Activated CD8-positive, alpha-beta T cell treated with anti-CD3 and anti-CD28 coated beads for 36 hours (primary cell): ENCODE measurements around the gene ZNFX1. TPM values are rescaled to one million over a fixed set of nuclear protein-coding genes. Genes with fewer than 3 reads are reported as not detected.

Source experiments
- ATAC-seq: fragments of 200-7000 bp; cut with Tn5 transposase; one replicate; pipeline ENCODE4 v1.10.0; 2021; ENCODE audit warnings: mild to moderate bottlenecking, moderate library complexity
- CTCF ChIA-PET: fragments of 350-600 bp; sonication (Branson Sonifier 250); formaldehyde crosslinking; loops from one replicate; lab custom pipeline; 2021; ENCODE audit warnings: antibody characterized with exemption; lab: Charles Lee
- POLR2A ChIA-PET: fragments of 350-600 bp; sonication (Branson Sonifier 250); formaldehyde crosslinking; loops from one replicate; lab custom pipeline; 2021; ENCODE audit warnings: antibody characterized with exemption; lab: Charles Lee
- DNase-seq: peaks from one replicate; pipeline ENCODE4 v3.0.0-alpha.2; 2020
- H3K27ac Mint-ChIP-seq: one replicate; pipeline ENCODE4 v1.8.0; 2021; ENCODE audit warnings: mild to moderate bottlenecking, mixed read lengths
- H3K27me3 Mint-ChIP-seq: one replicate; pipeline ENCODE4 v1.8.0; 2021; ENCODE audit warnings: mixed read lengths
- H3K36me3 Mint-ChIP-seq: one replicate; pipeline ENCODE4 v1.8.0; 2021; ENCODE audit warnings: low read depth, mixed read lengths
- H3K4me1 Mint-ChIP-seq: one replicate; pipeline ENCODE4 v1.8.0; 2021; ENCODE audit warnings: low read depth, mixed read lengths
- H3K4me3 Mint-ChIP-seq: one replicate; pipeline ENCODE4 v1.8.0; 2021; ENCODE audit warnings: mild to moderate bottlenecking, moderate library complexity, mixed read lengths
- H3K9me3 Mint-ChIP-seq: one replicate; pipeline ENCODE4 v1.8.0; 2021; ENCODE audit warnings: mixed read lengths
- CTCF ChIP-seq: fragments of 200-600 bp; IDR thresholded peaks from one replicate; pipeline ENCODE4 v1.8.0; 2022; ENCODE audit warnings: antibody characterized with exemption, mild to moderate bottlenecking
- intact Hi-C: fragments of 100-400 bp; cut with micrococcal nuclease; formaldehyde crosslinking; loops from one replicate; pipeline ENCODE4 v1.10.0; 2022
- total RNA-seq, 2 experiments: library from RNA; stranded (reverse); gene quantifications; one replicate each; pipeline ENCODE4 v1.2.3, GENCODE V29; 2021

The ZNFX1 gene
- total RNA-seq, 2 experiments from 2014 or later = 27.4 to 27.7 TPM

GRCh38 chr20:49290608-49291191 lies 12.8 kb upstream of the ZNFX1 start:
- peaks cover 15% of the 10 kb centered on the region for H3K9me3 Mint-ChIP-seq
- CTCF ChIA-PET = interaction anchor here (1.2 kb wide), 1 partner anchor 12 kb away, joined by 4 read pairs; no protein-coding TSS in a partner anchor
- H3K36me3 Mint-ChIP-seq = peaks cover 77% of the 10 kb centered on the region
- ATAC-seq (no peak), DNase-seq (no peak)
- intact Hi-C loops = no loop called here
- no peaks in the 10 kb centered on the region for H3K27me3 Mint-ChIP-seq
- no peak overlapping the region for H3K27ac Mint-ChIP-seq
- TF ChIP-seq CTCF = no peak
- H3K4me1 Mint-ChIP-seq = peaks cover 24% of the 10 kb centered on the region
- no peak overlapping the region for H3K4me3 Mint-ChIP-seq
- POLR2A ChIA-PET = interaction anchor here (0.8 to 7.1 kb wide), 6 partner anchors 8 to 37 kb away, joined by 3 to 148 read pairs (median 6); partner anchors contain the start of gene ZNFX1

GRCh38 chr20:49288784-49289696 lies 11.2 kb upstream of the ZNFX1 start:
- CTCF ChIA-PET = no interaction called here
- peak overlapping the region; percentile 8 for H3K27ac Mint-ChIP-seq

GRCh38 chr20:49288250-49288751 lies 10.4 kb upstream of the ZNFX1 start:
- ChIA-PET CTCF (no interaction called here), POLR2A (interaction anchor here (0.8 to 7.1 kb wide), 12 partner anchors 8 to 306 kb away, joined by 3 to 148 read pairs (median 4); partner anchors contain the start of gene ZNFX1)
- no peaks in the 10 kb centered on the region for H3K27me3 Mint-ChIP-seq
- no peak for TF ChIP-seq CTCF
- DNase-seq (no peak), ATAC-seq (no peak)
- peaks cover 44% of the 10 kb centered on the region for H3K4me1 Mint-ChIP-seq
- peaks cover 85% of the 10 kb centered on the region for H3K36me3 Mint-ChIP-seq
- intact Hi-C loops = no loop called here
- H3K4me3 Mint-ChIP-seq = no peak overlapping the region
- H3K9me3 Mint-ChIP-seq = peaks cover 18% of the 10 kb centered on the region
- H3K27ac Mint-ChIP-seq = peak overlapping the region; percentile 100

More at GRCh38 chr20:49288784-49289696, 11.2 kb upstream of the ZNFX1 start:
- POLR2A ChIA-PET = interaction anchor here (0.8 to 7.1 kb wide), 14 partner anchors 9 to 305 kb away, joined by 3 to 148 read pairs (median 4); partner anchors contain the start of gene ZNFX1
- Mint-ChIP-seq H3K36me3 (peaks cover 84% of the 10 kb centered on the region), H3K4me1 (peaks cover 36% of the 10 kb centered on the region), H3K9me3 (peaks cover 15% of the 10 kb centered on the region), H3K27me3 (no peaks in the 10 kb centered on the region), H3K4me3 (no peak overlapping the region)
- intact Hi-C loops = no loop called here
- ATAC-seq = no peak
- no peak for DNase-seq
- no peak for TF ChIP-seq CTCF

GRCh38 chr20:49287555-49288249 lies 9.8 kb upstream of the ZNFX1 start:
- no peaks in the 10 kb centered on the region for H3K27me3 Mint-ChIP-seq
- TF ChIP-seq CTCF = no peak
- H3K4me3 Mint-ChIP-seq = no peak overlapping the region
- peaks cover 18% of the 10 kb centered on the region for H3K9me3 Mint-ChIP-seq
- H3K4me1 Mint-ChIP-seq = peaks cover 50% of the 10 kb centered on the region
- ChIA-PET CTCF (interaction anchor here (1.0 kb wide), 1 partner anchor 46 kb away, joined by 3 read pairs; no protein-coding TSS in a partner anchor), POLR2A (interaction anchor here (0.8 to 7.1 kb wide), 16 partner anchors 7 to 336 kb away, joined by 3 to 148 read pairs (median 4); partner anchors contain the start of gene ZNFX1)
- peak; percentile 24 for ATAC-seq
- H3K36me3 Mint-ChIP-seq = peaks cover 87% of the 10 kb centered on the region
- no peak for DNase-seq
- peak overlapping the region; percentile 100 for H3K27ac Mint-ChIP-seq
- intact Hi-C loops = no loop called here
